UCSD-AML1 (cell line): ENCODE results near the gene CD69.

ENCODE experiments used
- DNase-seq: peaks from one replicate; lab custom pipeline; 2025; ENCODE audit not compliant: unreplicated experiment; lab: John Stamatoyannopoulos, UW

Gene CD69

DNA sequence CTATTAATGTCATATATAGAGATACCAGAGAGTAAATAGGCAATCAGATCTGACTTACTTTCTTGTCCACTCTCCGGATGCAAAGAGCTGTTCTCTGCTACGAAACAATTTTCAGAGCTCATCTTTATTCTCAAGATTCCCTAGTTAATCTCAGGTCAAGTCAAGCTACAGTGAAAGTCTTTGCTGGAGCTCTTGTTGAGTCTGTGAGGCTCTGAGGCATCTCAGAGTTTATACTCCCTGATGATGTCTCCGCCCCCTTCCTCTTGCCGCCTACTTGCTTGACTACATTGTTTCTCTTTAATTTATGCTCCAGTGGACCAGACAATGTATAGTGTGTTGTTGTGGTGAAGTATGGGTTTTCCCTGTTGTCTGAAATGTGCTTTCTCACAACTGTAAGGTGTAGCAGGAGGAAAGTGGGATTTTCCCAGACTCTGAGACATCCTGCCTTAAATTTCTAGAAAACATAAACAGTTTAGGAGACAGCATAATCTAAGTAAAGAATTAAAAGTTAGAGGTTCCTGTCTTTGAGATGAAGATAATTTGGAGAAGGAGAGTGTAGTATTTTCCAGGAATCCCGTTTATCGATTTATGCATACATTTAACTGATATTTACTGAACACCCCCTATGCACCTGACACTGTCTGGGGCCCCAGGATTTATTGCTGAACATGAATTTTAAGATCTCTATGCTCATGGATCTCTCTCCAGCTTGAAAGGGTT lies at the start of gene CD69:
Gene CD69, minus strand, starts transcription at position 203 of the 720 bp plus-strand sequence. Its CDS starts 81 bp downstream, at position 122.
- peak; percentile 73 for DNase-seq

DNA sequence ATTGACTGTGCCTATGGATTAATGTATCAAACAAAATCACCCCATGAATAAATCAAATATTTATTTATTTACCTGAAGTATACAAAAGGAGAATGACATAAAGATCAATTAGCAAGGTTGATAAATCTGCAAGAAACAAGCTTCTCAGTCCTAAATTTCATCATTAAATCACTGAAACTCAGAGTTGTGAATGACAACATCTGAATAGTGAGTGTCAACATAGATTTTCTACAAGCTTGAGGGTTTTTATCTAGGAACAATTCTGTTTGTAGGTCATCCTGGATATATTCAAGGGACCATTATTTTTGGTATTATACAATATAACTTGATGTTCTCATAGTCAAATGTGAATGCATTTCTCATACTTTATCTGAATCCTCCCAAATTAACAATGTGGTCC lies 49.2 kb upstream of the CD69 start:
- DNase-seq: no peak

DNA sequence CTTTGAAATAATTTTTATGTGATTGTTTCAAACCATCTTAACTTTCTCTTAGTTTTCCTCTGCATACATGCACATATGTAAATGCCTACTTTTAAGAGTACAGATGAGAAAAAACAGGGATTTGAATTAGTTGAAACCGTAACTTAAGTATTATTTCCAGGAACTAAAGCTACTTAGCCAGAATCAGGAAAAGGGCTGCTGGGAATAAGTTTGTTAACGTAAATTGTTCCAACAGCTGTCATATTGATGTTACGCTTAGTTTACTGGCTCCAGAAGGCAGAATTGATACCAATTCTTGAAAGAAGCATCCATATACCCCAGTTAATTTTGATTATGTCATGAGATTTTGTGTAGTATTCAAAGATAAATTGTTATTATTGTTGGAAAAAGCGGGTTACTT lies 48.6 kb upstream of the CD69 start:
- no peak for DNase-seq

- DNase-seq: no peak
Measured at GRCh38 chr12:9808504-9808903, 47.8 kb upstream of the CD69 start.

- no peak for DNase-seq
Measured at GRCh38 chr12:9806714-9807113, 46.0 kb upstream of the CD69 start.

- DNase-seq: no peak
Measured at GRCh38 chr12:9805883-9806282, 45.2 kb upstream of the CD69 start.

DNA sequence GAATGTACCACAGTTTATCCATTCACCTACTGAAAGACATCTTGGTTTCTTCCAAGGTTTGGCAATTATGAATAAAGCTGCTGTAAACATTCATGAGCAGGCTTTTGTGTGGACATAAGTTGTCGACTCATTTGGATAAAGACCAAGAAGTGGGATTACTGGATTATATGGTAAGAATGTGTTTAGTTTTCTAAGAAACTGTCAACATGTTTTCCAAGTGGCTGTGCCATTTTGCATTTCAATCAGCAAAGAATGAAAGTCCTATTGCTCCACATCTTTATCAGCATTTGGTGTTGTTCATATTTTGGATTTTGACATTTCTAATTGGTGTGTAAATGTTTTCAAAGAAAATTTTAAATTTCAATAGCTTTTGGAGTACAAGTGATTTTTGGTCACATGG lies 39.3 kb upstream of the CD69 start:
- no peak for DNase-seq

- DNase-seq: peak; percentile 67
Measured at GRCh38 chr12:9797722-9798619, 37.3 kb upstream of the CD69 start.

GRCh38 chr12:9796971-9797370 lies 36.3 kb upstream of the CD69 start:
- no peak for DNase-seq

GRCh38 chr12:9796346-9796745 lies 35.6 kb upstream of the CD69 start:
- no peak for DNase-seq

DNA sequence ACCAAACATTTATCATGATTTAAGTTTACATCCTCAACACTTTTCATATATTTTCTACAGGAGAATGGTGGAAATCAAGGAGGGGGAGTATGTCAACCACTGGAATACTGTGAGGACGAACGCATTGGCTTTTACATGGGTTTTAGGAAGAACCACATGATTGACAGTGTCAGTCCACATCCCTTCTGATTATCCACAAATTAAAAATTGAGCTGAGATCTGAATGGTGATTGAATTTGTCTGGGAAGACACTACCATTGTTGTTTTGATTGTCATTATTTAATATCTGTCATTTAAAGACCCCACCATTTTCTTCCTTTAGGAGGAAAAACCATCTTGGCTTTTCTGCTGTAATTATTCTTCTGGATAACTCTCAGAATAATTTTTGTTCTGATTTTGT lies 35.2 kb upstream of the CD69 start:
- no peak for DNase-seq

- no peak for DNase-seq
Measured at GRCh38 chr12:9794484-9795093, 33.9 kb upstream of the CD69 start.

DNA sequence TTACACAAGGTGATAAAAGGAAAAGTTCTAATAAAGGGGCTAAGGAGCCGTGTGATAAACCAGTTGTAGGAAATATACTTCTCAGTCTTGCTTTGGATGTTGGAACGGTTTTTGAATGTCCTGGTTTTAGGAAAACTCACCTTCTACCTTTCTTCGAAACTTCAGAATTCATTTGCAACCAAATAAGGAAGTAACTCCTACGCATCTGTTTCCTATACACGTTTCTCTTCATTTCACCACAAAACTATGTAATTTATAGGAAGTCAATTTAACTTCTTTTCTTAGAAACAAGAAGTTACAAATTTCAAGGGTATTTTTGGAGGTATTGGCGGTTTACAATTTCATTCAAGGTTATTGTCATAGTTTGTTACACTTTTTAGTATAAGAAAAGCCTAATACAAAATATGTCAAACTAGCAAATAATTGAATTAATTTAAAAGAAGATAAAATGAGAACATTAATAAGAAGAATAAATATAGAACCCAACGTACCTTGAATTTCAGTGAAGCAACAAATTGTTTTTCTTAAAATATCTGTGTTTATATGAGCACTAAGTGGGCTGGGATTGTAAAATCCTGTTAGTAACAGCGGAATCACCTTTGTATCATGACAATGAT lies 33.2 kb upstream of the CD69 start:
- no peak for DNase-seq

DNA sequence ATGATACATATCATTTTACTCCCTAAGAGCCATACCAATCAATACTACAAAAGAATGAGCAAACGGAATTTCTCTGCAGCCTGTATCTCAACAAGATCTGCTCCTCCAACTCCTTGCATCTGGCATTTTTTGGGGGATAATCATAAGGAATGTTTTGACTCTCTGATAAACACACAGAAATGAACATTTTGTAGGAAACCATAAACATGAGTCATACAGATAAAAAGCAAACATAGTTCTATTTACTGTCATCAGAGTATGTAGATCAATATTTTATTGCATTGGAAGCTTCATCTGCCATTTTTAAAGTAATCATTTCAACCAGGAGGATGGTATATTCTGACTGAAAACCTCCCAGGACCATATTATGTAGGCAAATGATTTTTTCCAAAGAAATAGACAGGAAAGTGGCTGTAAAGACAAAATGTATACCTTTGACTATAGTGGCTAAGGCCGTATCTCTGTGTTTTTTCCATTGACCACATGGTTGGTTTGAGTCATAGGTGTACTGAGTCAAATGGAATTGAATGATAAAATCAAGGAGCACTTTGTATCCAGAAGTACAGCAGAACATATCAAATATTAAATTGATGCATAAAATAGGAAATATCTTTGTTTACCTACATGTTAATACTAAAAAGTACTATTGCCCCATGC lies 32.4 kb upstream of the CD69 start:
- DNase-seq: no peak

GRCh38 chr12:9792185-9792900 lies 31.6 kb upstream of the CD69 start:
- DNase-seq: no peak

DNA sequence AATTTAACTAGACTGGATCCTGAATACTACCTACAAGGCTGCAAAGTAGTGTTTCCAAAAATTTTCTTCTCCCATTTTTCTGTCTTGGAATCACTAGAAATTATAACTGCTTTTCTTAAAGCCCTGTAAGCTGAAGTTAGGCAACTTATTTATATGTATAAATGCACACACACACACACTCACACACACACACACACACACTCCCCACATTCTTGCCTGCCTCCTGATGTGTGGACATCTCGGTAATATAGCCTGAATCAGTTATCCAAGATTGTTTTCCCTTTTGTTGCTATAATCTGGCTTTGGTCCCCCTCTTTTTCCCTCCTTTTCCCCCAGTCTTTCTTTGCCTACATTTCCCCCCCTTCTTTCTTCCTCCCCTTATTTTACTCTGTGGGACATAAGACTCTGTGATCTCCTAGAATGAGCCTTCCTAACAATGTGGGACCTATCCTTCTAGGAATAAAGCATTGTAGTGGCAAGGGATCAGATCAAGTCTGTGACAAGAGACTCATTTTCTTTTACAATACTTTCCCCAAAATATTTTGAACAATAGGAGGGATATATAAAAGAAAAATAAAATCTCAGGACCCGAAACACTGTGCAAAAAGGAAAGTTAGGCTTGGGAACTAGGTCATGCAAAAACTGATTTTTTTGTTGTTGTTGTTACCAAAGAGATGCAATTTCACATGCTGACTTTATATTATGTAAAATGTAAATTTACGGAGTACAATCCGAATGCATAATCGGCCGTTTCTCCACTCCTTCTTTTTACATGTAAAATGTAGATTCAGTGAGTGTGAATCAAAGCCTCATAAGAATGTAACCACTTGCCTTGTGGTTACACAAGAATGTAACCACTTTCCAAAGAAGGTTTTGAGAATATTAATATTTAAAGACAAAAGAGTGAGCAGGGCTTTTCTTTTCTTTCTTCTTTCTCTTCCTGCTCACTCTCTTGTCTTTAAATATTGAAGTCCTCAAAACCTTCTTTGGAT lies 26.3 kb upstream of the CD69 start:
- peak; percentile 40 for DNase-seq

- no peak for DNase-seq
Measured at GRCh38 chr12:9784816-9785215, 24.1 kb upstream of the CD69 start.

GRCh38 chr12:9784326-9784725 lies 23.6 kb upstream of the CD69 start:
- DNase-seq: no peak
